ENCODE results near the gene GCN1. TPM values are rescaled to one million over a fixed set of nuclear protein-coding genes. Genes with fewer than 3 reads are reported as not detected.

Gene GCN1
- polyA plus RNA-seq, 10 donors = 32.7 to 50.4 (median 39.9) TPM

GRCh38 chr12:120229487-120230325 lies 35.2 kb upstream of the GCN1 start:
- DNase-seq = peak in 1 of 3 donors; percentile 25

DNA sequence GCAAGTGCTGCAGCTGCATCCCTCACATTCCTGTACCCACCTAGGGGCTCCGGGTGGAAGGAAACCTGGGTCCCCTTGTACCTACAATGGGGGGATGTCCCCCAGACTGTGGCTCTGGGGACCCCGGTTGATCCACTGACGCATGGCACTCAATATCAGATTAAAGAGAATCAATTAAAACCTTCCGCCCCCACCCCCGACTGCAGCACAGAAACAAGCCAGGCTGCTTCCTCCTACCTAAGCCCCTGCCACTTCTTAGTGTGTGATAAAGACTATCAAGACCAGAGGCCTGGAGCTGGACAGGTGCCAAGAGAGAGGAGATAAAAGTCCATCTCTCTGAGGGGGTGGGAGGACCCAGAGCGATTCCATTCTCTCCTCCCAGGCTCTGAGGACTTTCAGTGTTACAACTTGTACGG lies 34.6 kb upstream of the GCN1 start:
- no peak for DNase-seq

GRCh38 chr12:120228291-120229070 lies 34.0 kb upstream of the GCN1 start:
- DNase-seq = peak; percentile 79 to 94 (median 89)

DNA sequence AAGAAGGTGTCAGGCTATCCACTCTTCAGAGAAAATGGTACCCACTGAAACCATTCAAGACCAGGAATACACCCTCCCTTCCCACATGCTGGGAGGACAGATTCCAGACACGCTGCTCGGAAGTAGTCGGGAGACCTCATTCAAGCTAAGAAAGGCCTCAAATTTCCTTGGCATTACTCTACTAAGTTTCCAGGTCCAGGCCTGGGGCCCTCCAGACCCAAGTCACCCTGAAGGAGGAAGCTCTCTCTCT lies 33.5 kb upstream of the GCN1 start:
- DNase-seq = no peak

DNA sequence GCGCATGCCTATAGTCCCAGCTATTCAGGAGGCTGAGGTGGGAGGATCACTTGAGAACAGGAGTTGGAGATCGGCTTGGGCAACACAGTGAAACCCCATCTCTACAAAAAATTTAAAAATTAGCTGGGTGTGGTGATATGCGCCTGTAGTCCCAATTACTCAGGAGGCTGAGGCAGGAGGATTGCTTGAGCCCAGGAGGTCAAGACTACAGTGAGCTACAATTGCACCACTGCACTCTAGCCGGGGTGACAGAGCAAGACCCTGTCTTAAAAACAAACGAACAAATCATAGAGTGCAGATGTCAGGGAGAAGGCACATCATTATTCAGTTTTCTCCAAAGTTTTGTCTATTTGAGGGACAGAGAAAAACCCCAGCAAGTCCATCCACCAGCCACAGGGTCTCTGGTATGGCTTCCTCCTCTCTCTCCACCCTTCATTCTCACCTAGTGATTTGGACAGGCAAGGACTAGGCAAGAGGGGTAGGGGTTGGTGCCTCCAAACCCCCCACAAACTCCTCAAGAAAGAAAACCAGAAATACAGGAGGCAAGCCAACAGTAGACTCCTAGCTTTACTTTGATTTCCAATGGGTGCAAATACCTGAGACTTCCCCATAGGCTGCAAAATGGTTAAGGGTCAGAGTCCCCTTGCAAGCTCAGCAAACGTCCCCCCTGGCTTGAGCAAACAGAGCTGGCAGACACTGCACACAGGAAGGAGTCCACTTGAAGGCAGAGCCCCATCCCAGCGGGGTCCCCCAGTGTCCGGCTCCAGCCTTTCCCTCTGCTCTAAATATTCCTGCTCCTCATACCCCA lies 32.9 kb upstream of the GCN1 start:
- no peak for DNase-seq

DNA sequence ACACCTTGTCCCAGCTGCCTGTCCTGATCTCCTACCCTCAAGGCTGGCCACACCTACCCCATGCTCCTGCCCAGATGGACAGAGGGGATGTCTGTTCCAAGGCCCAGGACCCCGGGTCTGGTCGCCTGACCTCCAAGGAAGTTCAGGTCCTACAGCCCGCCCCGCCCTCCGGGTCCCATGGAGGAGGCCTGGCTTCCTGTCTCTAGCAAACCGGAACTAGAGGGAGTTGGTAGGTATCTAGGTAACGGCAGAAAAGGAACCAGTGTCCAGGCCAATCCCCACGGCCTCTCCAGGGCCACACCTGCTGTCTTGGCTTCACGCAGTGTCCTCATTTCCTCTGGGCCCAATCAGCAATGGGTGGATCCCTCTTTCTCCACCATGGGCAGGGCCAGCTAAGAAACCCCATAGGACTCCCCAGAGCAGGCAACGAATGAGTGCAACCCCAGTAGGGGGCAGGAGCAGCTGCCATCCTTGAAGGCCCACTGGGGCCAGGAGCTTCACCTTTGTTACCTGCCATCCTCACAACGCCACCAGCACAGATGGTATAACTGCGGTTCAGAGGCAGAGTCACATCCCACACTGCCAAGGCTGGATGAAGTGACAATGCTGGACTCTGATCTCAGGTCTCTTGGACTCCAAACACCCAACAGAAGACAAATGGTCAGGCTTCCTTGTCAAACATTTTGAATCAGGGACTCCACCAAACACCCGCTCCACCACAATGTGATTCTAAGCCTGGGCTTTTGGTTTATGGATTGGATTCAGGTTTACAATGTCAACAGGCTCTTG lies 31.5 kb upstream of the GCN1 start:
- DNase-seq = no peak

DNA sequence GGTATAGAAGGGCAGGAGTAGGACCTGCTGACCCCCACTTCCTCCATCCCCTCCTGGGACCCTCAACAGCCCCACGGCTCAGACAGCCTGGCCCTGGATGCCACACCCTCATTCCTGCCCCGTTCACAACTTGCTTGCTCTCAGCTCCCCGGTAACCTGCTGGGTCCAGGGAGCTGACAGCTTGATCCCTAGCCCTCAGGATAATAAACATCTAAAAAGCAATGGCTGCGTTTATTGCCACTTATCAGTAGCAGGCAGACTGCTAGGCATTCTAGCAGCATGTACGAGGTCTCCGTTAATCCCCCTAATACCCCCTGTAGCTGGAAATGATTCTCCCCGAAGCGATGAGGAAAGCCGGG lies 30.7 kb upstream of the GCN1 start:
- no peak for DNase-seq

DNA sequence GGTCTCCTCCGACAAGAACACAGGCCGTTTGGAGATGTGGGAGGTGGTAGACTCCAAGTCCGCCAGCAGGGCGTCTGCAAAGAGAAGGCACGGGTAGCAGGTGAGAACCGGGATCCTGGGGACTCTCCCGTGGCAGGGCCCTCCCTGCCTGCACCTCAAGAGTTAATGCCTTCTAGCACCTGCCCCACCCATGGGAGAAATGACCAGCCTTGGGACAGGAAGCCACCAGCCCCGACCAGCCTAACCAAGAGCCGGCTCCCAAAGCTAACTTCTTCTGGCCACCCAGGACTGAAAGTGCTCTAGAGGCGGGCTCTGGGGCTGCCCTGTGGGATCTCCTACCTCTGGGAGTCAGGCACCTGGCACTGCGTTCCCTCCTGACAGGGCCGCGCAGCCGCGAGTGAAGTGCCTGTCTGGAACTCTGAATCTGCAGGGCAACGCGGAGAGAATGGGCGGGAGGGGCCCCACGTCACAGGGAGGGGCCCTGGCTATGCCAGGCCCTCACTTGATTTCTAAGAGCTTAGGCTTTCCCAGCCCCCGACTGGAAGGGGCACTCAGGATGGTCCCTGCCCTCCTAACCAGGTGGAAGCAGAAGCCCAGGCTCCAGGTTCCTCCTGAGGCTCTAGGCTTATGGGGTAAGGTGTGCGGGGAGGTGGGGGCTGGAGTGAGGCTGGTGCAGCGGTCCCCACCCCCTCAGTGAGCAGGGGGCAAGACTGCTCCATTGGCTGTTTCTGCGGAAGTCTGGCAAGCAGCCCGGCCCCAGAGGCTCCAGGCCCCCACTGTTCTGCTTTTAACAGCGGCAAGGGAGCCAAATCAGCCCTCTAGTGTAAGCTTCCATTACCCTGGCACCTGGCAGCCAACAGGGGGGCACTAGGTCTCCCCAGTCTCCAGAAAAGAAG lies 30.0 kb upstream of the GCN1 start:
- DNase-seq = no peak

GRCh38 chr12:120223458-120224303 lies 29.2 kb upstream of the GCN1 start:
- DNase-seq = no peak

GRCh38 chr12:120222288-120222832 lies 27.8 kb upstream of the GCN1 start:
- DNase-seq = no peak

DNA sequence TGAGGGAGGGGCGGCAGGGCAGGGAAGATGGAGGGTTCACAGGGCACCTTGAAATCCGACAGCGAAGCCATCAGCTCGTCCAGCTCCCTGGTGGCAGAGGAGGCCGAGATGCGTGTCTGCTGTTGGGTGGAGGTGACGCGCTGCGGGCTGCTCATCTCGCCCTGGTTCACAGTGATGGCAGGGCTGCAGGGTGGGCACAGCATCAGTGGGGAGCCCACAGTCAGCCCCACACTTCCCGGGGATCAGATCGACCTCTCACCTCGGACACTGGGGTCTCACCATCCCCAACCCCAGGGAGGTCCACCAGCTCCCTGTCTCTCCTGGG lies 27.0 kb upstream of the GCN1 start:
- no peak for DNase-seq

DNA sequence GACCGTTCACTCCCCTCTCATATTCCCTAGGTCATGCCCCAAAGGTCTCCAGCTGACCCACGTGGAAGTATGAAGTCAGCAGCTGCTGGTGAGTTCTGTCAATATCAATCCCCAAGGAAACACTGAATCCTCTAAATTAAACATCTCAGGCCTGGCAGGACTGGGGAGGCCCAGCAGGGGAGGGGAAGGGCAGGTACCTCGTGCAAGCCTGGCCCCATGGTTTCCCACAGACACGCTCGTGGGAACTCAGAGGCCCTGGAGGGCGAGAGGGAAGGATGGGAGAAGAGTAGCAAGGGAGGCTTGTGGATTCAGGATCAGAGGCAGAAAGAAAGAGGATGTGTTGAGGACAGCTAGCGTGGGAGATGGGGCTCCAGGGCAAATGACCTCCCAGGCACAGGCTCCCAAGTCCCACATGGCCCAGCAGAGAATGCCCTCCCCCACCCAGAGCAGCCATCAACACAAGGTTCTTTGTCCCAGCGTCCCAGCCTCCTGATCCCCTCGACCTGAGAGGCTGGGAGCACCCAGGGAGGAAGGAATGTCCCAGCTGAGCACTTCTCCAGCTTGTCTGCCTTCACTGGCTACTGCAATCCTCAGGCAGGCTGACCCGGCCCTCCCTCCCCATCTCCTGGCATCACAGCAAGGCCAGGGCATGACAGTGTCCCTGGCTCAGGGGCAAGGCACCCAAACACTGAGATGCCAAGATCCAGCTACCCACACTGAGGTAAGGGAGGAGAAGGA lies 26.5 kb upstream of the GCN1 start:
- DNase-seq = no peak

DNA sequence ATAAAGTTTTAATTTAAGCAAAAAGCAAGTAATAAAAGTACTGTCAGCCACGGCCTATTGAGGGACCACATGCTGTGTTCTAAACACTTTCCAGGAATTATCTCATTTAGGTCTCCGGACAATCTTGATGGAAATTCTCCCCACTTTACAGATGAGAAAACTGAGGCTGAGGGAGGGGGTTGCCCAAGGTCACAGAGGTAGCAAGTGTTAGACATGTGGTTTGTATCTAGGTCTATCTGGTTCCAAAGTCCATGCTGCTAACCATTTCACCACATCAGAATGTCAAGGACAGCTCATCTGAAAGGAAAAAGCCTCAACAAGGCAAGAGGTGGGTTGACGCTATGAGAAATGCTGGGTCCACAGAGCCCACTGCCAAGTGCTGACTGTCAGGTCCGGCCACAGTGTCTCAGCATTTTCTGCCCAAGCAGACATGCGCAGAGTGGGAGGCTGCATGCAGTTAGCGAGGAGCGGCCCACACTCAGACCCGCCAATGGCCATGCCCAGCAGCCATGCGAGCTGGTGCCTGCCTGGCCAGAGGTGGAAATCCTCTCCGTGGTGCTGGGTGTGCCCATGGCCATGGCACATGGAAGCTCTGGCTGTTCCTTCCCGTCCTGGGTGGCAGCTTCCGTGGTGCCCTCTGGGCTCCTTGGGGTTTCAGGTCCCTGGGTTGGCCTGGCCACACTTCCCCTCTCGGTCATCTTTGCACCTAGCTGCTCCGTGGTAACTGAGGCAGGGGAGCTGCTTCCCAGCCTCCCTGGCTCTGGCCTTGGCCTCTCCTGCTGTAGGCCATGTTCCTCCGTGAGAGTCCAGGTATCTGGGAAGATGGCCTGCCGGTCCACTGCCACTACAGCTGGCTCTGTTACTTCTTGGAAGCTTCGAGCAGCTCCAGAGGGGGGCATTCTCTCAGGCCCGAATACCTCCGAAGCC lies 24.4 kb upstream of the GCN1 start:
- no peak for DNase-seq

DNA sequence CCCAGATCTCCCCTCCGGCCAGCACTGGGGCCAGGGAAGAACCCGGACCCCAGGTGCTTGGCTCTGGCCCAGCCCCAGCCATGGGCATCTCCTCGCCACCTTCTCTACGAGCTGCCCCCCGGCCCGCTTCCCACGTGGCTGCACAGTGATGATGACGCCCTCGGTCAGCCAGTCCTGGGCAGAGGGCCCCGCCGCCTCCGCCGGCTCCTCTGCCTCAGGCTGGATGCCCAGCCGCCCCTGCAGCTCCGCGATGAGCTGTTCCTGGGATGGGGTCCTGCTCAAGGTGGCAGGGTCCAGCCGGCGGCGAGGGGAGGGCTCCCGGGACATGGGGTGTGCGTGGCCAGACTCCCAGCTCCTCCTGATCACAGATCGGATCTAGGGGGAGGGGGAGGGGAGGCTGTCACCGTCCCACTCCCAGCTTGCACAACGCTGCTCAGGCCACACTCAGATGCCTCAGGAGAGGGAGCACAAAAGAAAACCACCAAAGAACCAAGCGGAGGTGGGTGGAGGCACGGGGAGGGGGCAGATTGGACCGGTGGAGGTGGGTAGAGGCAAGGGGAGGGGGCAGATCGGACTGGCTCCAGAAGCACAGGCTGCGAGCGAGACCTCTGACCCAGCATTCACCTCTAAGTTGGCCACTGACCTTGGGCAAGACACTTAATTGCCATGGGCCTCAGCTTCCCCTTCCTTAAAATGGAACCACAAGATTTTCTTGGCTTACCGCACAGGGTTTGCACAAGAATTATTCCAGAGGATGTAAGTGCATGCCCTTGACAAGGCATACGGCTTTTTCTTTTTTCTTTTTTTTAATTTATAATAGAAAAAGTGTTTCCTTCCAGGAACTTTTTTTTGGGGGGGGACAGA lies 22.5 kb upstream of the GCN1 start:
- DNase-seq = no peak

GRCh38 chr12:120215766-120216735 lies 21.5 kb upstream of the GCN1 start:
- peak in 1 of 3 donors; percentile 8 for DNase-seq

DNA sequence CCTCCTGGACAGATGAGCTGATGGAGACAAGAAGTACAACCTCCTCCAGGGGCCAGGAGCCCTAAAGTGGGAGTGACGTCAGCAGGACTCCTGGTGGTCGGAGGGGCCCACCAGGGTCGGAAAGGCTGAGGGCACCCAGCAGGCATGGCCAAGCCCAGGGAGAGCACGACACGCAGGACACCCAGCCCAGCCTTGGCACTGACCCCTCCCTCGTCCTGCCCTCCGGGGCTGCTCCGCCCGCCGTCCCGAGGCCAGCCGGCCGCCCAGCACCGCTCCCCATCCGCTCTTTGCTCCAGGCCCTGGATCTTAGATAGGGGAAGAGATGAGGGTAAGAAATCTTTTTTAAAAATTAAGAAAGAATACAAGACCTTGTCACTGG lies 20.8 kb upstream of the GCN1 start:
- DNase-seq = no peak
